Activated CD8-positive, alpha-beta memory T cell treated with anti-CD3 and anti-CD28 coated beads, Interleukin-2, amount 50 U/mL, for 1 hour (primary cell): ENCODE data around the gene CMTM7.
"Not testable (repeated sequence)": the region's sequence is repeated elsewhere in the genome, so short reads cannot be mapped to it uniquely, and the experiment has no call there.

Experiments
- DNase-seq: peaks from one replicate; pipeline ENCODE4 v3.0.0-alpha.2; 2020; ENCODE audit errors: extremely low read depth

The CMTM7 gene

GRCh38 chr3:32436816-32437189, 45.1 kb downstream of the CMTM7 start:
- DNase-seq = no peak

DNA sequence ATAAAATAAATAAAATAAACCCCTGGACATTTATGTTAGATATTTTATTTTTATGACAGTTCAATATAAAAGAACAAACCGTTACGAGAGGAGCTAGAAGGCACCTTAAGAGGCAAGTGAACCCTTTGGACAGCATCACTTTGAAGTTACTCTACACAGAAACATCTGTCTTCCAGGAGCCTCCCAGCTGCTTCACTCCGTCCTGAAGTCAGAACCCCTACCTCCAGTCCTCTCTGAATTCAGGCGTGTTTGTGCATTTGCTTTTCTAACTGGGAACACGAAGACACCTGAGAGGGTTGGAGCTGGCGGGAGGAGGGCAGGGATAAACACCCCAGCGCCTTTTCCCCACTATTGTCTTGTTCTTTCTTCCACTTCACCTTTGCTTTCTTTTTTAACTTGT, 46.2 kb downstream of the CMTM7 start:
- DNase-seq = no peak

DNA sequence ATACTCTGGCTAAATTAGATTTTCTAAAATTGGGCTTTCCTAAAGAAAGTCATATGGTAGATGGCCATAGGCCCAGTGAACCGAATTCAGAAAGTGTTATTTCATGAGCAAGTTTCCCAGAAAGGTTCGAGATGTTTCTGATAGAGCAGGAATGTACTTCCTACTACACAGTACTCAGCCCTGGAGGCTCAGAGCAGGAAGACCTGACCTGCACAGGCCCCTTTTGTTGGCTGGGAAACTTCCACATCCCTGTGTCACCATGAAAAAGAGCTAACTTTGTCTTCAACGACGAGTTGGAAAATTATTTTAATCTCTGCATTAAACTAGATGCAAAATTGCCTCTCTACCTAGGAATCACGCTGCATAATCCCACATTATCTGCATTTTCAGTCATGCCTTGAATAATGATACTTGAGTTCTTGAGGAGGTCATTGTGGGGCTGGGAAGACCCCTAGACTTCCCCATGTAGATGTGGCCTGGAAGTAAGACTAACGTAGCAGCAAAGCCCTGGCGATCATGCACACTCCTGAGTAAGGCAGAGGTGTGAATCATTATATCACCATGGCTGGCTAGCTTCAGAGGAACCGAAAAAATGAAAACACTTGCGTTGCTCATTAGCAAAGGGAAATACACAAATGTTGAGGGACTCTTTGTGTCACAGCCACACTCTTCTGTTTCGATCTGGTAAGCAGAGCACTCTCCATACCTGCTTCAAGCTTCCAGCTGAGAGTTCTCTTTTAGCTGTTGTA, 47.1 kb downstream of the CMTM7 start:
- no peak for DNase-seq

- DNase-seq = not testable (repeated sequence)
These were observed 47.8 kb downstream of the CMTM7 start for GRCh38 chr3:32439421-32439820.

DNA sequence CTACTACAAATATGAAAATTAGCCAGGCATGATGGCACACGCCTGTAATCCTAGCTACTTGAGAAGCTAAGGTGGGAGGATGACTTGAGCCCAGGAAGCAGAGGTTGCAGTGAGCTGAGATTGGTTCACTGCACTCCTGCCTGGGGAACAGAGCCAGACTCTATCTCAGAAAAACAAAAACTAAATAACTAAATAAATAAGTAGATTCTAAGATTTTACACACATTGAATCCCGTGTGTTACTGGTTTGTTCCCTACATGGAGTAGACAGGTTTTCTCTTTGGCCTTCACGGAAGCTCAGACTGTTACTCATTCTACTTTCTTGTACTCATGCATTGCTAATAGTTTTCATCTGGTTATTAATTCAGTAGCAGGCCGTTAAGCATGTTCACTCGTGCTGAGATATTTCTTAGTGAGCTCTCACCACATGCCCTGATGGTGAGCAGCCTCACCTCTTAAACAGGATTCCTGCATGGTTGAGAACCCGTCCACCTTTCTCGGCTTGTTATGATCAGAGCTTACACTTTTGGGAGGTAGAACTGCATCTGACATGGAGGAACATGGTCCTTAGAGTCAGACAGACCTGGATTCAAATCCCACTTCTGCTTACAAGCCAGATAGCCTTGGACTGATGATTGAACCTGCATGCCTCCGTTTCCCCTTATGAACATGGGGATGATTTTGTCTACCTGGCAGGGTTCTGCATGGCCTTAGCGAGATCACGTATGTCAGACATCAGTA, 49.1 kb downstream of the CMTM7 start:
- DNase-seq = no peak

DNA sequence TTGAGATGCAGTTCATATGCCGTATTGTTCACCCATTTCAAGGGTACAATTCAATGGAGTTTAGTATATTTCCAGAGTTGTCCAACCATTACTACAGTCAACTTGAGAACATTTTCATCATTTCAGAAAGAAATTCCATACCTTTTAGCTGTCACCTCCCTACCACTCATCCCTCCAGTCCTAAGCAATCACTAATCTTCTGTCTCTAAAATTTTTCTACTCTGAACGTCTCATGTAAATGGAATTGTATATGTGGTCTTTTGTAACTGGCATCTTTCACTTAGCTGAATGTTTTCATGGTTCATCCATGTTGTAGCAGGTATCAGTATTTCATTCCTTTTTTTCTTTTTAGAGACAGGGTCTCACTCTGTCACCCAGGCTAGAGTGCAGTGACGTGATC, 51.1 kb downstream of the CMTM7 start:
- DNase-seq = no peak

DNA sequence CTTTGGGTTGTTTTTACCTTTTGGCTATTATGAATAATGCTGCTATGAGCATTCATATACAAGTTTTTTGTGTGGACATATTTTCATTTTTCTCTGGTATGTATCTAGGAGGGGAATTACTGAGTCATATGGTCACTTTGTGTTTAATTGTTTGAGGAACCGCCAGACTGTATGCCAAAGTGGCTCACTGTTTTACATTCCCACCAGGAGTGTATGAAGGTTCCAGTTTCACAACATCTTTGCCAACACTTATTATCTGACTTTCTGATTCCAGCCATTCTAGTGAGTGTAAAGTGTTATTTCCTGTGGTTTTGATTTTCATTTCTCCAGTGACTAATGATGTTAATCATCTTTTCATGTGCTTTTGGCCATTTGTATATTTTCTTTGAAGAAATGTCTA, 51.8 kb downstream of the CMTM7 start:
- no peak for DNase-seq

- DNase-seq = no peak
These were observed 56.3 kb downstream of the CMTM7 start for GRCh38 chr3:32447865-32448400.

- no peak for DNase-seq
These were observed 57.2 kb downstream of the CMTM7 start for GRCh38 chr3:32448686-32449474.

- DNase-seq = no peak
These were observed 58.0 kb downstream of the CMTM7 start for GRCh38 chr3:32449691-32450090.

GRCh38 chr3:32450426-32450825, 58.8 kb downstream of the CMTM7 start:
- no peak for DNase-seq

- DNase-seq = no peak
These were observed 59.5 kb downstream of the CMTM7 start for GRCh38 chr3:32450992-32451659.

DNA sequence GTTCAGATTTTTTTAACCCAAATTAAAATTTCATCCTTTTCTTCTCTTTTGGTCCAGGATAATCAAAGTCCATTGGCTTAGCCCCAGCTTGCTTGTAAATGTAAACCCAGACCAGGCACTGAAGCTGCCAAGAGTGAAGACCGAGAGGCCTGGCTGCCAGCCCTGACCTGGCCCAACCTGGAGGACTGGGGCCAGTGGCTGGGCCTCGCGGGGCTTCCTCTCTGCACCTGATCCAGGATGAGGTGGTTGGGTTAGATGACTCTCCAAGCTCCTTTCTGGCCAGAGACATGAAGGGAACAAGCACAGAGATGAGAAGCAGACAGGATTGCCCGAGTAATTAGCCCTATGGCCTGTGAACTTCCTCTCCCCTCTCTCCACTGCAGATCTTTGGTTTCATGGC, 60.4 kb downstream of the CMTM7 start:
- no peak for DNase-seq

- DNase-seq = no peak
These were observed 61.7 kb downstream of the CMTM7 start for GRCh38 chr3:32453346-32453745.

DNA sequence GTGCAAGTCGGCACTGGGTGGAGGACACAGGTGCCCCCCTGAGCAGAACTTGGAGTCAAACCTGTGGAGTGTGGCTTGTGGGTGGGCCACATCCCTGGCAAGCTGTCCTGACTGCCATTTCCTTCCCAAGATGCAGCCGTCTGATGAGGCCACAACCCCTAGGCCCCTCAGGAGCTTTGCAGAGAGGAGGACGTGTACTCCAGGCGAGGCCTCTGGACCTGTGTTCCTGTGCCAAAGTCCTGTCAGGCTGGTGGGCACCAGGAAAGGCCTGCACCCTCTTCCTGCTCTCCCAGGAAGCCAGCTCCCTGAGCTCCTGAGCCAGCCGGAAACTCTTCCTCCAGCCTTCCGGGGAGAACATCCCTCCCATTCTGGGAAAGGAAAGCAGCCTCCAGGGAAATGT, 62.5 kb downstream of the CMTM7 start:
- DNase-seq = no peak

GRCh38 chr3:32454731-32455608, 63.3 kb downstream of the CMTM7 start:
- DNase-seq = no peak

DNA sequence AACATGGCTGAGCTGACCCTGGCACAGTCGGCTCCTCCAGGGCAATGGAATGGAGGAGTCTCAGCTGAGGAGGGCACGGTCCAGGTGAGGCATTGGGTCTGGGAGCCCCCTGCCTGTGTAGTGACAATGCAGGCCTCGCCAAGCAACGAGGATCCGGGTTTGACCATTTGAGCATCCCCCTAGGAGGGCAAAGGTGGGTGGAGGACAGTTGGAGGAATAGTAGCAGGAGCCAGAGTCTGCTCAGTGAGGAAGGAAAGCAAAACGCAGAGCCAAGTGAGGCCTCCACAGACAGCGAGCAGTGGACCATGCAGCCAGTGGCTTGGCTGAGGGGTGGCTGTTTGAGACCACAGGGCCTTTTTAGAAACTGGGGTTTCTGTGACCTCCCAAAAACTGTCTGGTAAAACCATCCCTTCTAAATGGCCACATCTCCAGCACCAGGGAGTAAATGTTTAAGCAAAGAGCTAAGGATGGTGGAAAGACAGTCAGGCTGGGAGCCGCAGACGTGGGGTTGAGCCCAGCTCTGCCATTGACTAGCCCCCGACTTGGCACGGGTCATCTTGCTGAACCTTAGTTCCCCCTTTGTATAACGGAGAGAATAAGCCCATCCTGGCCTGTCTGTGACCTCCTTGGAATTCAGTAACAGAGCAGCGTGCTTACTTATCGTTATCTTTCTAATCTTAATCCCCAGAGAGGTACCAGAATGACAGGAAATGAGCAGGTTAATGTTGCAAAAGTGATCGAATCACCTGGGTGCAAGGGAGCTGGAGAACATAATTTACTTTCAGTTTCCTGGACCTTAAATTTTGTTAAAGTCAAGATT, 64.2 kb downstream of the CMTM7 start:
- no peak for DNase-seq

- no peak for DNase-seq
These were observed 64.9 kb downstream of the CMTM7 start for GRCh38 chr3:32456429-32457130.

DNA sequence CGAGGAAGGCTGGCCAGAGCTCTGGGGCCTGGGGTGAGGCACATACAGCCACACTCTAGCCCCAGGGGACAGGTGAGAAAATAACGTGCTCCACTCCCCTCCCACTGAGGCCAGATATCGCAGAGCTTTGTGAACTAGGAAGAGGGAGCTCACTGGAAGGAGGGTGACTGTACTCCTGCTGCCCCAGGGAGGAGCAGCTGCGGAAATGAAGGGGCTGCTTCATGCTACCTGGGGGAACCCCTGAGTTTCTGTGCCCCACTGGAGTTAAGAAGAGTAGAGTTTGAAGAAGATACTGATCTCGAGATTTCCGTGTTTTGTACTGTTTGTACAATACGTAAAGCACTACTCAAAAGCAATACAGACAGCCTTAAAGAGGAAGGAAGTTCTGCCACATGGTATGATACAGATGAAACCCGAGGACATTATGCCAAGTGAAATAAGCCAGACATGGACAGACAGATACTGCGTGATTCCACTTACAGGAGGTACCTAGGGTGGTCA, 66.4 kb downstream of the CMTM7 start:
- peak; percentile 63 for DNase-seq
